Mucosa of rectum (tissue), 2 donors: ENCODE data around the gene FBXL15.

Source experiments
- H3K27ac ChIP-seq, 2 donors: one replicate each; pipeline ENCODE4 v1.7.0; 2013; ENCODE audit warnings: inconsistent platforms in 2 of 2, low read depth in 2 of 2, low read length in 2 of 2
- H3K27me3 ChIP-seq, 2 donors: one replicate each; pipeline ENCODE4 v1.7.0; 2013; ENCODE audit warnings: low read length in 2 of 2; ENCODE audit not compliant: control insufficient read depth in 2 of 2, insufficient read depth in 2 of 2
- H3K36me3 ChIP-seq, 2 donors: one replicate each; pipeline ENCODE4 v1.7.0; 2013; ENCODE audit warnings: low read length in 2 of 2; ENCODE audit not compliant: control insufficient read depth in 2 of 2, insufficient read depth in 2 of 2
- H3K4me1 ChIP-seq, 2 donors: one replicate each; pipeline ENCODE4 v1.7.0; 2013; ENCODE audit warnings: low read length in 2 of 2, mild to moderate bottlenecking in 1 of 2; ENCODE audit not compliant: control insufficient read depth in 2 of 2, insufficient read depth in 2 of 2
- H3K4me3 ChIP-seq, 2 donors: one replicate each; pipeline ENCODE4 v1.7.0; 2013; ENCODE audit warnings: low read length in 2 of 2
- H3K9ac ChIP-seq, 2 donors: one replicate each; pipeline ENCODE4 v1.7.0; 2013; ENCODE audit warnings: low read length in 2 of 2, low read depth in 1 of 2, mild to moderate bottlenecking in 1 of 2
- H3K9me3 ChIP-seq, 2 donors: one replicate each; pipeline ENCODE4 v1.7.0; 2013; ENCODE audit warnings: low read length in 2 of 2; ENCODE audit not compliant: control insufficient read depth in 2 of 2
- donor health status: healthy.
- donor health status: Normal muscosa, but diverticular disease.

FBXL15 gene

GRCh38 chr10:102389894-102390293 is 30.7 kb upstream of the FBXL15 start:
- H3K4me3 ChIP-seq, result no peak overlapping the region
- no peak overlapping the region for H3K9ac ChIP-seq
- no peaks in the 10 kb centered on the region for H3K27me3 ChIP-seq
- no peaks in the 10 kb centered on the region for H3K9me3 ChIP-seq
- H3K4me1 ChIP-seq, result peaks cover 5 to 12% of the 10 kb centered on the region in 2 donors
- no peaks in the 10 kb centered on the region for H3K36me3 ChIP-seq
- H3K27ac ChIP-seq, result no peak overlapping the region

- Histone ChIP-seq H3K4me1 (peaks cover 18 to 27% of the 10 kb centered on the region in 2 donors), H3K4me3 (no peak overlapping the region), H3K9me3 (no peaks in the 10 kb centered on the region), H3K27me3 (no peaks in the 10 kb centered on the region), H3K36me3 (peaks cover 0 to 3% of the 10 kb centered on the region in 2 donors), H3K9ac (no peak overlapping the region), H3K27ac (no peak overlapping the region)
Observed at GRCh38 chr10:102392306-102392705, 28.3 kb upstream of the FBXL15 start.

GRCh38 chr10:102393411-102394078 is 27.1 kb upstream of the FBXL15 start:
- H3K4me3 ChIP-seq, result peak overlapping the region; percentile 92 to 97
- H3K9me3 ChIP-seq, result no peaks in the 10 kb centered on the region
- H3K27ac ChIP-seq, result peak overlapping the region; percentile 94 to 99
- H3K36me3 ChIP-seq, result peaks cover 0 to 11% of the 10 kb centered on the region in 2 donors
- peak overlapping the region; percentile 81 to 94 for H3K9ac ChIP-seq
- no peaks in the 10 kb centered on the region for H3K27me3 ChIP-seq
- H3K4me1 ChIP-seq, result peaks cover 21 to 27% of the 10 kb centered on the region in 2 donors

- H3K36me3 ChIP-seq, result peaks cover 0 to 12% of the 10 kb centered on the region in 2 donors
- peak overlapping the region; percentile 94 to 99 for H3K27ac ChIP-seq
- H3K4me3 ChIP-seq, result peak overlapping the region; percentile 92 to 97
- no peaks in the 10 kb centered on the region for H3K9me3 ChIP-seq
- H3K4me1 ChIP-seq, result peaks cover 22 to 31% of the 10 kb centered on the region in 2 donors
- H3K9ac ChIP-seq, result peak overlapping the region; percentile 81 to 94
- H3K27me3 ChIP-seq, result no peaks in the 10 kb centered on the region
Observed at GRCh38 chr10:102394079-102394800, 26.4 kb upstream of the FBXL15 start.

GRCh38 chr10:102394801-102395399 is 25.7 kb upstream of the FBXL15 start:
- Histone ChIP-seq H3K27me3 (no peaks in the 10 kb centered on the region), H3K9me3 (no peaks in the 10 kb centered on the region), H3K4me3 (peak overlapping the region; percentile 92 to 97), H3K4me1 (peaks cover 26 to 35% of the 10 kb centered on the region in 2 donors), H3K36me3 (peaks cover 0 to 12% of the 10 kb centered on the region in 2 donors), H3K9ac (peak overlapping the region; percentile 81 to 94), H3K27ac (peak overlapping the region; percentile 94 to 99)

- Histone ChIP-seq H3K9me3 (no peaks in the 10 kb centered on the region), H3K36me3 (peaks cover 0 to 15% of the 10 kb centered on the region in 2 donors), H3K9ac (peak within 1 kb of the TSS; percentile 81 to 94), H3K27me3 (no peaks in the 10 kb centered on the region), H3K4me3 (peak within 1 kb of the TSS; percentile 92 to 97), H3K4me1 (peaks cover 30 to 35% of the 10 kb centered on the region in 2 donors), H3K27ac (peak within 1 kb of the TSS; percentile 94 to 99)
Observed at GRCh38 chr10:102395400-102396316, 25.0 kb upstream of the FBXL15 start, which contains the start of gene NFKB2. TSS of gene NFKB2 (plus strand) at chr10:102395705. CDS start at chr10:102395960, 255 bp downstream.

- H3K9me3 ChIP-seq, result no peaks in the 10 kb centered on the region
- H3K27ac ChIP-seq, result peak overlapping the region in 1 of 2 donors; percentile 99
- H3K4me3 ChIP-seq, result peak overlapping the region; percentile 92 to 97
- H3K36me3 ChIP-seq, result peaks cover 2 to 20% of the 10 kb centered on the region in 2 donors
- H3K27me3 ChIP-seq, result no peaks in the 10 kb centered on the region
- H3K9ac ChIP-seq, result peak overlapping the region; percentile 79 to 81
- peaks cover 30 to 35% of the 10 kb centered on the region in 2 donors for H3K4me1 ChIP-seq
Observed at GRCh38 chr10:102396317-102396650, 24.4 kb upstream of the FBXL15 start.

GRCh38 chr10:102396730-102397151 is 23.9 kb upstream of the FBXL15 start:
- peak overlapping the region; percentile 92 to 97 for H3K4me3 ChIP-seq
- peaks cover 6 to 24% of the 10 kb centered on the region in 2 donors for H3K36me3 ChIP-seq
- H3K4me1 ChIP-seq, result peaks cover 30 to 35% of the 10 kb centered on the region in 2 donors
- peak overlapping the region in 1 of 2 donors; percentile 99 for H3K27ac ChIP-seq
- no peaks in the 10 kb centered on the region for H3K27me3 ChIP-seq
- H3K9ac ChIP-seq, result peak overlapping the region in 1 of 2 donors; percentile 17
- H3K9me3 ChIP-seq, result no peaks in the 10 kb centered on the region
